ENCODE results near the gene KIF26A.
"Not testable (repeated sequence)": the region's sequence is repeated elsewhere in the genome, so short reads cannot be mapped to it uniquely, and the experiment has no call there.

The KIF26A gene

GRCh38 chr14:104194016-104194415 is 55.6 kb downstream of the KIF26A start:
- no peak for DNase-seq (ENCODE audit: low read depth)

GRCh38 chr14:104194716-104195115 is 56.3 kb downstream of the KIF26A start:
- DNase-seq (ENCODE audit: low read depth), result no peak

GRCh38 chr14:104195361-104195760 is 57.0 kb downstream of the KIF26A start:
- no peak for DNase-seq (ENCODE audit: low read depth)

- DNase-seq (ENCODE audit: low read depth), result no peak
Observed at GRCh38 chr14:104195878-104196277, 57.5 kb downstream of the KIF26A start.

GRCh38 chr14:104196461-104197140 is 58.2 kb downstream of the KIF26A start:
- DNase-seq (ENCODE audit: low read depth), result no peak

- DNase-seq (ENCODE audit: low read depth), result no peak
Observed at GRCh38 chr14:104197449-104198247, 59.3 kb downstream of the KIF26A start.

- DNase-seq (ENCODE audit: low read depth), result no peak
Observed at GRCh38 chr14:104199266-104199895, 61.0 kb downstream of the KIF26A start.

- no peak for DNase-seq (ENCODE audit: low read depth)
Observed at GRCh38 chr14:104200106-104200505, 61.7 kb downstream of the KIF26A start.

- no peak for DNase-seq (ENCODE audit: low read depth)
Observed at GRCh38 chr14:104200591-104200990, 62.2 kb downstream of the KIF26A start.

GRCh38 chr14:104201063-104201462 is 62.7 kb downstream of the KIF26A start:
- no peak for DNase-seq (ENCODE audit: low read depth)

GRCh38 chr14:104201496-104201895 is 63.1 kb downstream of the KIF26A start:
- no peak for DNase-seq (ENCODE audit: low read depth)

GRCh38 chr14:104202259-104203070 is 64.1 kb downstream of the KIF26A start:
- no peak for DNase-seq (ENCODE audit: low read depth)

- no peak for DNase-seq (ENCODE audit: low read depth)
Observed at GRCh38 chr14:104203071-104203425, 64.7 kb downstream of the KIF26A start.

- DNase-seq (ENCODE audit: low read depth), result no peak
Observed at GRCh38 chr14:104204660-104205149, 66.3 kb downstream of the KIF26A start.

GRCh38 chr14:104205781-104206180 is 67.4 kb downstream of the KIF26A start:
- DNase-seq (ENCODE audit: low read depth), result no peak

- no peak for DNase-seq (ENCODE audit: low read depth)
Observed at GRCh38 chr14:104206281-104206904, 68.0 kb downstream of the KIF26A start.

GRCh38 chr14:104207142-104208014 is 69.0 kb downstream of the KIF26A start:
- no peak for DNase-seq (ENCODE audit: low read depth)

GRCh38 chr14:104208015-104208295 is 69.6 kb downstream of the KIF26A start:
- not testable (repeated sequence) for DNase-seq (ENCODE audit: low read depth)

GRCh38 chr14:104208331-104208730 is 69.9 kb downstream of the KIF26A start:
- DNase-seq (ENCODE audit: low read depth), result not testable (repeated sequence)

GRCh38 chr14:104209071-104209470 is 70.7 kb downstream of the KIF26A start:
- not testable (repeated sequence) for DNase-seq (ENCODE audit: low read depth)
